HepG2 (cell line): ENCODE results near the gene BEAN1. TPM values are rescaled to one million over a fixed set of nuclear protein-coding genes. Genes with fewer than 3 reads are reported as not detected.

Experiments
- ATAC-seq: fragments of 200-7000 bp; cut with Tn5 transposase; 3 replicates; pipeline ENCODE4 v1.9.1; 2020; ENCODE audit warnings: mild to moderate bottlenecking, moderate library complexity
- BruUV-seq: library from RNA; stranded (reverse); fragments of 400-500 nt; replicated peaks from 2 replicates; lab custom pipeline; 2021; lab: Mats Ljungman, UMichigan
- CTCF ChIA-PET: fragments of 300-600 bp; formaldehyde crosslinking; extraction: SDS; loops from one replicate; lab custom pipeline; 2021; ENCODE audit warnings: low total read pairs, inconsistent platforms, low intra/inter-chr PET ratio; lab: Yijun Ruan, JAX
- POLR2A ChIA-PET: fragments of 350-600 bp; sonication (Branson Sonifier 250); formaldehyde crosslinking; loops from one replicate; lab custom pipeline; 2020; ENCODE audit warnings: antibody characterized with exemption, inconsistent platforms; lab: Yijun Ruan, JAX
- DNase-seq: peaks from one replicate; pipeline ENCODE4 v3.0.0-alpha.2; 2015; ENCODE audit warnings: low spot score
- FAIRE-seq: peaks from 3 replicates; lab custom pipeline; 2011; peaks lifted over from hg19 to GRCh38; lab: Jason Lieb, UNC
- H2AFZ ChIP-seq: one replicate; pipeline ENCODE4 v1.6.1; 2011; ENCODE audit warnings: low read length, inconsistent platforms
- H3K27ac ChIP-seq: fragments of 300-600 bp; 3 replicates; pipeline ENCODE4 v1.8.0; 2011; ENCODE audit warnings: mixed run types, mild to moderate bottlenecking, mixed read lengths, low read length, inconsistent platforms; ENCODE audit not compliant: insufficient read depth; ENCODE audit errors: extremely low read length
- H3K27me3 ChIP-seq, 2 experiments: fragments of 200-600 bp in 1 of 2; 2 replicates in 1 of 2; 3 replicates in 1 of 2; pipeline versions ENCODE4 v1.6.0 to v1.8.0; 2011; ENCODE audit warnings: low read length in 2 of 2, mild to moderate bottlenecking in 2 of 2, moderate library complexity in 2 of 2, inconsistent platforms in 1 of 2; ENCODE audit not compliant: insufficient read depth in 2 of 2, control insufficient read depth in 1 of 2
- H3K36me3 ChIP-seq, 2 experiments: fragments of 200-600 bp in 1 of 2; replicated peaks in 1 of 2; 2 replicates in 1 of 2; 3 replicates in 1 of 2; pipeline versions ENCODE4 v1.5.1 to v1.8.0; 2011; ENCODE audit warnings: low read length in 2 of 2, inconsistent platforms in 1 of 2; ENCODE audit not compliant: insufficient read depth in 2 of 2, control insufficient read depth in 1 of 2
- H3K4me1 ChIP-seq: 2 replicates; pipeline ENCODE4 v1.5.1; 2012; ENCODE audit warnings: low read length, inconsistent platforms; ENCODE audit not compliant: insufficient read depth
- H3K4me2 ChIP-seq: 2 replicates; pipeline ENCODE4 v1.6.0; 2011; ENCODE audit warnings: low read depth, low read length, inconsistent platforms
- H3K4me3 ChIP-seq, 3 experiments: fragments of 200-600 bp in 1 of 3; sonication (generic), shearing (Covaris generic) in 1 of 3; replicated peaks in 1 of 3; 2 replicates each; pipeline ENCODE4 v1.5.1; 2011 to 2016; ENCODE audit warnings: low read length in 3 of 3, inconsistent platforms in 2 of 3, low read depth in 2 of 3, mild to moderate bottlenecking in 2 of 3, control low read depth in 1 of 3, mixed read lengths in 1 of 3; ENCODE audit not compliant: insufficient read depth in 1 of 3
- H3K79me2 ChIP-seq: one replicate; pipeline ENCODE4 v1.6.1; 2011; ENCODE audit warnings: low read length, inconsistent platforms; ENCODE audit not compliant: insufficient read depth
- H3K9ac ChIP-seq: 2 replicates; pipeline ENCODE4 v1.6.0; 2011; ENCODE audit warnings: mild to moderate bottlenecking, low read depth, low read length, inconsistent platforms; ENCODE audit not compliant: insufficient read depth
- H3K9me3 ChIP-seq: 2 replicates; pipeline ENCODE4 v1.5.1; 2012; ENCODE audit warnings: mild to moderate bottlenecking, low read length
- H4K20me1 ChIP-seq: 2 replicates; pipeline ENCODE4 v1.6.0; 2011; ENCODE audit warnings: inconsistent platforms, mild to moderate bottlenecking, low read length, moderate library complexity; ENCODE audit not compliant: insufficient read depth
- CREB1 ChIP-seq, 2 experiments: fragments of 450-650 bp in 1 of 2; IDR thresholded peaks; 2 replicates each; pipeline ENCODE4 v1.6.1; 2016 to 2017; ENCODE audit warnings: control low read depth in 1 of 2, mild to moderate bottlenecking in 1 of 2, missing compliant biosample characterization in 1 of 2, missing genetic modification characterization in 1 of 2
- GABPB1 ChIP-seq: IDR thresholded peaks from 2 replicates; pipeline ENCODE4 v1.6.1; 2016; ENCODE audit warnings: mild to moderate bottlenecking, missing genetic modification reagents, moderate library complexity, missing compliant biosample characterization
- HINFP ChIP-seq: sonication (generic); formaldehyde crosslinking; IDR thresholded peaks from 2 replicates; pipeline ENCODE4 v1.4.0; 2020; ENCODE audit warnings: low read depth, mild to moderate bottlenecking, missing genetic modification reagents
- MLLT10 ChIP-seq: sonication (generic); formaldehyde crosslinking; IDR thresholded peaks from 2 replicates; pipeline ENCODE4 v1.4.0; 2020; ENCODE audit warnings: missing genetic modification reagents
- RAD51 ChIP-seq: fragments of 450-650 bp; IDR thresholded peaks from 2 replicates; pipeline ENCODE4 v1.6.1; 2016; ENCODE audit warnings: borderline replicate concordance
- THYN1 ChIP-seq: sonication (generic); formaldehyde crosslinking; IDR thresholded peaks from 2 replicates; pipeline ENCODE4 v1.8.1; 2023; ENCODE audit warnings: low read depth, mild to moderate bottlenecking, moderate library complexity, missing genetic modification reagents, borderline replicate concordance
- ZNF234 ChIP-seq: sonication (generic); formaldehyde crosslinking; conservative IDR thresholded peaks from 2 replicates; pipeline ENCODE4 v1.5.1; 2020; ENCODE audit warnings: mild to moderate bottlenecking, missing genetic modification reagents
- ZNF354B ChIP-seq: sonication (generic); formaldehyde crosslinking; IDR thresholded peaks from 2 replicates; pipeline ENCODE4 v1.8.0; 2022; ENCODE audit warnings: mild to moderate bottlenecking, missing genetic modification reagents
- ZNF460 ChIP-seq: sonication (generic); formaldehyde crosslinking; IDR thresholded peaks from 2 replicates; pipeline ENCODE4 v1.5.1; 2020; ENCODE audit warnings: missing genetic modification reagents, mild to moderate bottlenecking, borderline replicate concordance
- ZNF549 ChIP-seq: sonication (generic); formaldehyde crosslinking; IDR thresholded peaks from 2 replicates; pipeline ENCODE4 v1.5.0; 2020; ENCODE audit warnings: missing genetic modification reagents
- WGBS: methylation state at CpG from one replicate; pipeline ENCODE4 v1.1.6; 2017; ENCODE audit warnings: low lambda C conversion rate; 5-methylcytosine and 5-hydroxymethylcytosine counted together
- in situ Hi-C: cut with HindIII; loops from 2 replicates; pipeline ENCODE4 v1.10.0; 2017; ENCODE audit warnings: low pct_unique_long_range_greater_than_20kb; ENCODE audit not compliant: extremely low pct_ligation_motif_present
- intact Hi-C: fragments of 100-400 bp; cut with micrococcal nuclease; formaldehyde crosslinking; loops from one replicate; pipeline ENCODE4 v1.10.0; 2022; ENCODE audit not compliant: unreplicated experiment
- polyA plus RNA-seq, 8 experiments: library from polyadenylated mRNA; depleted of rRNA in 3 of 8; stranded (reverse) in 7 of 8; unstranded in 1 of 8; fragments of >200 nt; fragmentation: Illumina TruSeq in 4 of 8; extraction: Trizol in 4 of 8; gene quantifications; 2 replicates each; pipeline versions ENCODE4 v1.2.1 to v1.2.3, GENCODE V29; 2011 to 2016; ENCODE audit warnings: low read depth in 4 of 8, missing spikeins in 1 of 8, mixed read lengths in 1 of 8; ENCODE audit not compliant: insufficient read depth in 1 of 8
- total RNA-seq, 5 experiments: library from RNA; depleted of rRNA; stranded (reverse); fragments of >200 nt; fragmentation: Illumina TruSeq; extraction: Trizol; gene quantifications; 2 replicates each; pipeline ENCODE4 v1.2.3, GENCODE V29; 2016; ENCODE audit warnings: low read depth in 1 of 5
- TF ChIP-seq, protein P1 (sequence below): sonication (generic); formaldehyde crosslinking; IDR thresholded peaks from 2 replicates; pipeline ENCODE4 v1.5.0; 2020; ENCODE audit warnings: missing genetic modification reagents

The BEAN1 gene
- total and polyA plus RNA-seq, 2 of the 13 experiments (the other 11 are each of a cell fraction or from before 2014, with no cell fraction given), result 0.53 to 1.4 TPM

DNA sequence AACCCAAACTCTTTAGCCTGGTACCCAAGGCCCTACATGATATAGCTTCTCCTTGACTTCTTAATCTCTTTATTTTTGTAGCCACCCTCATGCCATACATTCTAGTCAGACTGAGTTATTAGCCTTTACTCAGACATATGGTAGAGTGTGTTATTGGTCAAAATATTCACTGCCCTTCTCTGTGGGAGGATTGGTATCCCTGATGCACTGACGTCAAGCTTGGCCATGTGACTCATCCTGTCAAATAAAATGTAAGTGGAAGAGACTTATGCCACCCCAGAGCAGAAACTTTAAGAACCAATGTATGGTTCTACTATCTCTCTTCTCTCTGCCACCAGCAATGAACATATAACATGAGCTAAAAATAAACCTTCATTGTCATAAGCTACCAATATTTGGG lies 12.2 kb upstream of the BEAN1 start:
- Histone ChIP-seq H3K4me1 (peaks cover 5% of the 10 kb centered on the region; the same call in 1 of the 2 replicates), H3K4me3 (no peak overlapping the region)
- CTCF ChIA-PET, result no interaction called here
- in situ Hi-C loops, result loop anchor here (25.0 kb wide), 1 partner anchor 447 kb away; no protein-coding TSS in a partner anchor
- TF ChIP-seq ZNF549 (CRISPR knock-in tag) (no peak), THYN1 (no peak), RAD51 (no peak), ZNF460 (CRISPR knock-in tag) (no peak), CREB1 (IDR thresholded peaks at IDR 0.05) (peak; percentile 21; the same call in 1 of the 2 replicates), CREB1 (CRISPR knock-in tag; IDR thresholded peaks at IDR 0.05) (no peak), GABPB1 (CRISPR knock-in tag) (no peak)
- TF ChIP-seq, protein P1, sequence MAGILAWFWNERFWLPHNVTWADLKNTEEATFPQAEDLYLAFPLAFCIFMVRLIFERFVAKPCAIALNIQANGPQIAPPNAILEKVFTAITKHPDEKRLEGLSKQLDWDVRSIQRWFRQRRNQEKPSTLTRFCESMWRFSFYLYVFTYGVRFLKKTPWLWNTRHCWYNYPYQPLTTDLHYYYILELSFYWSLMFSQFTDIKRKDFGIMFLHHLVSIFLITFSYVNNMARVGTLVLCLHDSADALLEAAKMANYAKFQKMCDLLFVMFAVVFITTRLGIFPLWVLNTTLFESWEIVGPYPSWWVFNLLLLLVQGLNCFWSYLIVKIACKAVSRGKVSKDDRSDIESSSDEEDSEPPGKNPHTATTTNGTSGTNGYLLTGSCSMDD (CRISPR knock-in tag), result no peak
- TF ChIP-seq, all 625 proteins: peak for 1
- H2AFZ ChIP-seq, result no peak overlapping the region
- H3K27me3 ChIP-seq, result peaks cover 0 to 21% of the 10 kb centered on the region in 2 experiments; a peak in 2 of 5 replicates
- FAIRE-seq, result no peak
- no peak for ATAC-seq
- no TSS peak for BruUV-seq
- WGBS, result 0% methylated on average over 1 of the region's 1 CpG
- H4K20me1 ChIP-seq, result no peaks in the 10 kb centered on the region
- H3K9me3 ChIP-seq, result peaks cover 6% of the 10 kb centered on the region; the same call in 1 of the 2 replicates
- no peak for DNase-seq
- no peak overlapping the region for H3K9ac ChIP-seq
- H3K27ac ChIP-seq, result no peak overlapping the region
- no peak overlapping the region for H3K4me2 ChIP-seq
- H3K79me2 ChIP-seq, result no peaks in the 10 kb centered on the region
- POLR2A ChIA-PET, result no interaction called here
- intact Hi-C loops, result no loop called here
- H3K36me3 ChIP-seq, result 0 out of 5 replicates have a peak, but pooled peaks cover 0 to 5% of the 10 kb centered on the region in 2 experiments

DNA sequence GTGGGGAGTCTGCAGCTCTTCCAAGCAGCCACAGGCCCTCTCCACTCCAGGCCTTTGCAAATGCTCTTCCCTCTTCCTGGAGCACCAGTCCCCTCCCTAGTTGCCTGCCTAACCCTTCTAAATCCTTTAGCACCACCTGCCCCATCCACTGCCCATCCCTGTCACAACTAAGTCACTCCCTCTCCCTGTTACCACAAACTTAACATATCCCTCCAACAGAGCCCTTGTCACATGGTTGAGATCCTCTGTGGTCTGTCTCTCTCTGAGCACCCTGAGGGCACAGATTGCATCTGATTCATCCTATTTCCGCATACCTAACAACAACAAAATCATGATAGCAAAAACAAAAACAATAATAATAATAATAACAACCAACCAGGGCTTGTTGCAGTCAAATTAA lies 11.0 kb upstream of the BEAN1 start:
- Histone ChIP-seq H2AFZ (no peak overlapping the region), H3K36me3 (no peaks in the 10 kb centered on the region), H4K20me1 (no peaks in the 10 kb centered on the region), H3K27me3 (peaks cover 0 to 24% of the 10 kb centered on the region in 2 experiments; a peak in 2 of 5 replicates), H3K79me2 (no peaks in the 10 kb centered on the region), H3K4me1 (no peaks in the 10 kb centered on the region), H3K4me3 (no peak overlapping the region), H3K9me3 (peaks cover 5% of the 10 kb centered on the region; the same call in 1 of the 2 replicates), H3K4me2 (no peak overlapping the region), H3K9ac (no peak overlapping the region), H3K27ac (no peak overlapping the region)
- DNase-seq (no peak), FAIRE-seq (no peak), ATAC-seq (no peak)
- in situ Hi-C loops (loop anchor here (25.0 kb wide), 1 partner anchor 446 kb away; no protein-coding TSS in a partner anchor), intact Hi-C loops (no loop called here)
- BruUV-seq, result no TSS peak
- ChIA-PET POLR2A (no interaction called here), CTCF (no interaction called here)
- 21% methylated on average over 1 of the region's 1 CpG for WGBS
- TF ChIP-seq MLLT10 (no peak), ZNF234 (CRISPR knock-in tag) (no peak), HINFP (CRISPR knock-in tag) (no peak), ZNF354B (CRISPR knock-in tag) (no peak)
